Keratinocyte (primary cell): ENCODE results near the gene PLD1. TPM values are rescaled to one million over a fixed set of nuclear protein-coding genes. Genes with fewer than 3 reads are reported as not detected.

Source experiments
- DNase-seq: peaks from one replicate; pipeline ENCODE4 v3.0.0-alpha.2; 2011; ENCODE audit warnings: low read depth, missing footprints, low spot score
- FAIRE-seq: peaks from 2 replicates; lab custom pipeline; 2011; peaks lifted over from hg19 to GRCh38; lab: Jason Lieb, UNC
- H2AFZ ChIP-seq: 2 replicates; pipeline ENCODE4 v1.6.0; 2012; ENCODE audit warnings: low read length, control low read depth, inconsistent platforms; ENCODE audit not compliant: control insufficient read depth
- H3K27ac ChIP-seq: 2 replicates; pipeline ENCODE4 v1.5.1; 2011; ENCODE audit warnings: low read length; ENCODE audit not compliant: control insufficient read depth, insufficient read depth
- H3K27me3 ChIP-seq: 3 replicates; pipeline ENCODE4 v1.6.0; 2011; ENCODE audit warnings: low read length; ENCODE audit not compliant: control insufficient read depth, insufficient read depth; ENCODE audit errors: extremely low read depth
- H3K36me3 ChIP-seq, 2 experiments: 2 replicates in 1 of 2; 3 replicates in 1 of 2; pipeline ENCODE4 v1.5.1; 2011; ENCODE audit warnings: low read length in 2 of 2, mild to moderate bottlenecking in 1 of 2; ENCODE audit not compliant: control insufficient read depth in 2 of 2, insufficient read depth in 2 of 2; ENCODE audit errors: extremely low read depth in 1 of 2
- H3K4me1 ChIP-seq: 3 replicates; pipeline ENCODE4 v1.5.1; 2011; ENCODE audit warnings: low read length; ENCODE audit not compliant: control insufficient read depth, insufficient read depth; ENCODE audit errors: extremely low read depth
- H3K4me2 ChIP-seq: 3 replicates; pipeline ENCODE4 v1.6.0; 2011; ENCODE audit warnings: low read depth, low read length; ENCODE audit not compliant: control insufficient read depth, insufficient read depth; ENCODE audit errors: extremely low read depth
- H3K4me3 ChIP-seq, 3 experiments: fragments of 200-600 bp in 1 of 3; sonication (generic) in 1 of 3; 2 replicates in 2 of 3; 3 replicates in 1 of 3; pipeline ENCODE4 v1.5.1; 2011 to 2016; ENCODE audit warnings: low read length in 3 of 3, mild to moderate bottlenecking in 3 of 3, control low read depth in 2 of 3, inconsistent platforms in 1 of 3, low read depth in 1 of 3, mixed read lengths in 1 of 3, mixed run types in 1 of 3, moderate library complexity in 1 of 3; ENCODE audit not compliant: control insufficient read depth in 2 of 3, insufficient read depth in 2 of 3; ENCODE audit errors: extremely low read depth in 1 of 3
- H3K79me2 ChIP-seq: 2 replicates; pipeline ENCODE4 v1.6.0; 2012; ENCODE audit warnings: low read length; ENCODE audit not compliant: control insufficient read depth, insufficient read depth
- H3K9ac ChIP-seq: 3 replicates; pipeline ENCODE4 v1.6.0; 2011; ENCODE audit warnings: low read length; ENCODE audit not compliant: control insufficient read depth, insufficient read depth; ENCODE audit errors: extremely low read depth
- H3K9me1 ChIP-seq: 3 replicates; pipeline ENCODE4 v1.6.0; 2011; ENCODE audit warnings: low read length; ENCODE audit not compliant: control insufficient read depth, insufficient read depth; ENCODE audit errors: extremely low read depth
- H3K9me3 ChIP-seq: 2 replicates; pipeline ENCODE4 v1.5.1; 2012; ENCODE audit warnings: low read depth, low read length; ENCODE audit not compliant: control insufficient read depth
- H4K20me1 ChIP-seq: 3 replicates; pipeline ENCODE4 v1.6.0; 2011; ENCODE audit warnings: low read length; ENCODE audit not compliant: control insufficient read depth, insufficient read depth; ENCODE audit errors: extremely low read depth
- EZH2 ChIP-seq: IDR thresholded peaks from one replicate; pipeline ENCODE4 v1.6.1; 2012; ENCODE audit warnings: inconsistent platforms, mild to moderate bottlenecking, low read length, moderate library complexity
- dilution Hi-C: fragments of 300-500 bp; cut with MboI; formaldehyde crosslinking; loops from one replicate; pipeline ENCODE4 v1.7.0; 2020; ENCODE audit warnings: low sequenced_read_pairs; ENCODE audit not compliant: extremely low pct_ligation_motif_present
- polyA plus RNA-seq, 5 experiments: library from polyadenylated mRNA; depleted of rRNA in 3 of 5; stranded (reverse) in 3 of 5; stranded (forward) in 1 of 5; unstranded in 1 of 5; fragments of >200 nt; gene quantifications; 1 replicate in 1 of 5; 2 replicates in 3 of 5; 3 replicates in 1 of 5; pipeline versions ENCODE4 v1.2.1 to v1.2.3, GENCODE V29; 2011 to 2012; ENCODE audit warnings: missing spikeins in 2 of 5, low read depth in 1 of 5, low replicate concordance in 1 of 5
- TF ChIP-seq, protein P1 (sequence below), 3 experiments: IDR thresholded peaks in 1 of 3; conservative IDR thresholded peaks in 1 of 3; optimal IDR thresholded peaks in 1 of 3; 2 replicates in 2 of 3; 3 replicates in 1 of 3; pipeline versions ENCODE3 to v1.5.1; 2011; ENCODE audit warnings: low read length in 3 of 3, mild to moderate bottlenecking in 3 of 3, moderate library complexity in 2 of 3, control low read depth in 1 of 3, inconsistent platforms in 1 of 3; ENCODE audit not compliant: insufficient read depth in 2 of 3; ENCODE audit errors: extremely low read depth in 1 of 3

The PLD1 gene
- polyA plus RNA-seq, 1 donor (not counting 4 experiments of a cell fraction or from before 2014, with no cell fraction given) = 14.7 TPM

DNA sequence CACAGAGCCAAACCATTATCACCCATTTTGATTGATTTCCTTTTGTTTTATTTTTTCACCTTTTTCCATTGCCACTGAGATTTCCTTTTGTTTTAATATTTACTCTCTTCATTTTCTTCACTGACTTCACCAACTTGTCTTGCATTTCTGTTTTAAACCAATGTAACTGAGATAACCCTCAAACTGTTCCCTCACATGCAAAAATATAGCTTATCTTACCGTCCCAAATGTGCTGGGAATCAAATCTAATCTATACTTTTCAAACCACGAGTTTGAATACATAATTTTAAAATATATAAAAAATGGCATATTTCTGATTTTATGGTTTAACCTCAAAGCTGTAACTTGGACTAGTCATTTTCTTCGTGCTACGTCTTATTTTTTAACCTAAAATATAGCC is 143.8 kb downstream of the PLD1 start:
- H3K27ac ChIP-seq = no peak overlapping the region
- no peaks in the 10 kb centered on the region for H3K9me3 ChIP-seq
- dilution Hi-C loops = no loop called here
- TF ChIP-seq, protein P1, sequence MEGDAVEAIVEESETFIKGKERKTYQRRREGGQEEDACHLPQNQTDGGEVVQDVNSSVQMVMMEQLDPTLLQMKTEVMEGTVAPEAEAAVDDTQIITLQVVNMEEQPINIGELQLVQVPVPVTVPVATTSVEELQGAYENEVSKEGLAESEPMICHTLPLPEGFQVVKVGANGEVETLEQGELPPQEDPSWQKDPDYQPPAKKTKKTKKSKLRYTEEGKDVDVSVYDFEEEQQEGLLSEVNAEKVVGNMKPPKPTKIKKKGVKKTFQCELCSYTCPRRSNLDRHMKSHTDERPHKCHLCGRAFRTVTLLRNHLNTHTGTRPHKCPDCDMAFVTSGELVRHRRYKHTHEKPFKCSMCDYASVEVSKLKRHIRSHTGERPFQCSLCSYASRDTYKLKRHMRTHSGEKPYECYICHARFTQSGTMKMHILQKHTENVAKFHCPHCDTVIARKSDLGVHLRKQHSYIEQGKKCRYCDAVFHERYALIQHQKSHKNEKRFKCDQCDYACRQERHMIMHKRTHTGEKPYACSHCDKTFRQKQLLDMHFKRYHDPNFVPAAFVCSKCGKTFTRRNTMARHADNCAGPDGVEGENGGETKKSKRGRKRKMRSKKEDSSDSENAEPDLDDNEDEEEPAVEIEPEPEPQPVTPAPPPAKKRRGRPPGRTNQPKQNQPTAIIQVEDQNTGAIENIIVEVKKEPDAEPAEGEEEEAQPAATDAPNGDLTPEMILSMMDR (optimal IDR thresholded peaks at IDR 0.05 in 1 of 3, IDR thresholded peaks at IDR 0.05 in 1 of 3, conservative IDR thresholded peaks at IDR 0.05 in 1 of 3; ENCODE audit: extremely low read depth in 1 of 3, insufficient read depth in 2 of 3, low read length in 3 of 3) = no peak
- TF ChIP-seq EZH2 = no peak
- no peak overlapping the region for H2AFZ ChIP-seq
- no peak overlapping the region for H3K9ac ChIP-seq
- no peaks in the 10 kb centered on the region for H3K79me2 ChIP-seq
- H3K4me3 ChIP-seq = no peak overlapping the region
- no peak for DNase-seq
- no peaks in the 10 kb centered on the region for H3K27me3 ChIP-seq
- no peak for FAIRE-seq
- H3K9me1 ChIP-seq = no peaks in the 10 kb centered on the region
- no peaks in the 10 kb centered on the region for H3K4me1 ChIP-seq
- no peak overlapping the region for H3K4me2 ChIP-seq
- no peaks in the 10 kb centered on the region for H4K20me1 ChIP-seq
- H3K36me3 ChIP-seq = peaks cover 0 to 2% of the 10 kb centered on the region in 2 experiments

DNA sequence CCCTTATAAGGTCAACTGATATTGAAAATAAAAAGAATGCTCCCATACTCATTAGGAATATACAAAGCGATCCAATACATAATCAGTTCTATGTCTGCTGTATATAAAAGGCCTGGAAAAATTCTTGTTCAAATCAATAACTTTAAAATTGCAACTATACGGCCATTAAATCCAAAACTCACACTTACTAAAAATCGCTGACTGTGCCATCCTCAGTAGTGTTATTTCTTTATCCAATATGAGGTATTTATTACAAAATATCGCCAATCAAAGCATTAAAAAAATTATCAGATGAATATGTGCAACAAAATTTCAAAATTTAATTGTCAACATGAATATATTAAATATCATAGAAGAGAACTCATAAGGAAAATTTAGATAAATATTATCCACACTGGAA is 146.5 kb downstream of the PLD1 start:
- Histone ChIP-seq H3K9me1 (no peaks in the 10 kb centered on the region), H3K27ac (no peak overlapping the region), H3K4me3 (no peak overlapping the region), H2AFZ (no peak overlapping the region), H3K27me3 (no peaks in the 10 kb centered on the region), H3K36me3 (peaks cover 0 to 2% of the 10 kb centered on the region in 2 experiments), H4K20me1 (no peaks in the 10 kb centered on the region), H3K4me2 (no peak overlapping the region), H3K9me3 (no peaks in the 10 kb centered on the region), H3K79me2 (no peaks in the 10 kb centered on the region), H3K4me1 (peaks cover 8% of the 10 kb centered on the region), H3K9ac (no peak overlapping the region)
- dilution Hi-C loops = no loop called here
- no peak for TF ChIP-seq EZH2
- TF ChIP-seq, protein P1 (optimal IDR thresholded peaks at IDR 0.05 in 1 of 3, IDR thresholded peaks at IDR 0.05 in 1 of 3, conservative IDR thresholded peaks at IDR 0.05 in 1 of 3; ENCODE audit: extremely low read depth in 1 of 3, insufficient read depth in 2 of 3, low read length in 3 of 3) = no peak
- FAIRE-seq (no peak), DNase-seq (no peak)
